Epithelial cell of esophagus (primary cell): ENCODE results near the gene PSMD11.
"Not testable (repeated sequence)": the region's sequence is repeated elsewhere in the genome, so short reads cannot be mapped to it uniquely, and the experiment has no call there.

Source experiments
- DNase-seq: peaks from one replicate; pipeline ENCODE4 v3.0.0; 2010; ENCODE audit warnings: low read depth
- H3K4me3 ChIP-seq: 2 replicates; pipeline ENCODE4 v1.5.1; 2011; ENCODE audit warnings: mild to moderate bottlenecking, low read length, control low read depth
- CTCF ChIP-seq: IDR thresholded peaks from 2 replicates; pipeline ENCODE4 v1.5.1; 2011; ENCODE audit warnings: low read depth, mild to moderate bottlenecking, low read length, control low read depth, inconsistent platforms; ENCODE audit not compliant: insufficient read depth; ENCODE audit errors: missing control alignments

Gene PSMD11

GRCh38 chr17:32518646-32519227, 74.4 kb downstream of the PSMD11 start:
- no peak for TF ChIP-seq CTCF
- DNase-seq = no peak
- H3K4me3 ChIP-seq = peak overlapping the region; percentile 39

GRCh38 chr17:32519228-32520103, 75.2 kb downstream of the PSMD11 start:
- H3K4me3 ChIP-seq = peak overlapping the region; percentile 39
- TF ChIP-seq CTCF = no peak
- DNase-seq = peak; percentile 72

- no peak overlapping the region for H3K4me3 ChIP-seq
- DNase-seq = peak; percentile 63
- TF ChIP-seq CTCF = no peak
Measured at GRCh38 chr17:32520104-32520701, 75.9 kb downstream of the PSMD11 start.

GRCh38 chr17:32520737-32521404, 76.6 kb downstream of the PSMD11 start:
- DNase-seq = no peak
- H3K4me3 ChIP-seq = no peak overlapping the region
- TF ChIP-seq CTCF = no peak

- TF ChIP-seq CTCF = no peak
- no peak overlapping the region for H3K4me3 ChIP-seq
- no peak for DNase-seq
Measured at GRCh38 chr17:32523017-32523680, 78.8 kb downstream of the PSMD11 start.

- H3K4me3 ChIP-seq = no peak overlapping the region
- no peak for DNase-seq
- TF ChIP-seq CTCF = no peak
Measured at GRCh38 chr17:32523827-32524552, 79.7 kb downstream of the PSMD11 start.

GRCh38 chr17:32524553-32524880, 80.2 kb downstream of the PSMD11 start:
- not testable (repeated sequence) for DNase-seq, H3K4me3 ChIP-seq
